ENCODE results near the gene SMPDL3A. TPM values are rescaled to one million over a fixed set of nuclear protein-coding genes. Genes with fewer than 3 reads are reported as not detected.

Gene SMPDL3A, protein sequence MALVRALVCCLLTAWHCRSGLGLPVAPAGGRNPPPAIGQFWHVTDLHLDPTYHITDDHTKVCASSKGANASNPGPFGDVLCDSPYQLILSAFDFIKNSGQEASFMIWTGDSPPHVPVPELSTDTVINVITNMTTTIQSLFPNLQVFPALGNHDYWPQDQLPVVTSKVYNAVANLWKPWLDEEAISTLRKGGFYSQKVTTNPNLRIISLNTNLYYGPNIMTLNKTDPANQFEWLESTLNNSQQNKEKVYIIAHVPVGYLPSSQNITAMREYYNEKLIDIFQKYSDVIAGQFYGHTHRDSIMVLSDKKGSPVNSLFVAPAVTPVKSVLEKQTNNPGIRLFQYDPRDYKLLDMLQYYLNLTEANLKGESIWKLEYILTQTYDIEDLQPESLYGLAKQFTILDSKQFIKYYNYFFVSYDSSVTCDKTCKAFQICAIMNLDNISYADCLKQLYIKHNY
- 4.2 and 6.4 TPM in 2 replicates for total RNA-seq

DNA sequence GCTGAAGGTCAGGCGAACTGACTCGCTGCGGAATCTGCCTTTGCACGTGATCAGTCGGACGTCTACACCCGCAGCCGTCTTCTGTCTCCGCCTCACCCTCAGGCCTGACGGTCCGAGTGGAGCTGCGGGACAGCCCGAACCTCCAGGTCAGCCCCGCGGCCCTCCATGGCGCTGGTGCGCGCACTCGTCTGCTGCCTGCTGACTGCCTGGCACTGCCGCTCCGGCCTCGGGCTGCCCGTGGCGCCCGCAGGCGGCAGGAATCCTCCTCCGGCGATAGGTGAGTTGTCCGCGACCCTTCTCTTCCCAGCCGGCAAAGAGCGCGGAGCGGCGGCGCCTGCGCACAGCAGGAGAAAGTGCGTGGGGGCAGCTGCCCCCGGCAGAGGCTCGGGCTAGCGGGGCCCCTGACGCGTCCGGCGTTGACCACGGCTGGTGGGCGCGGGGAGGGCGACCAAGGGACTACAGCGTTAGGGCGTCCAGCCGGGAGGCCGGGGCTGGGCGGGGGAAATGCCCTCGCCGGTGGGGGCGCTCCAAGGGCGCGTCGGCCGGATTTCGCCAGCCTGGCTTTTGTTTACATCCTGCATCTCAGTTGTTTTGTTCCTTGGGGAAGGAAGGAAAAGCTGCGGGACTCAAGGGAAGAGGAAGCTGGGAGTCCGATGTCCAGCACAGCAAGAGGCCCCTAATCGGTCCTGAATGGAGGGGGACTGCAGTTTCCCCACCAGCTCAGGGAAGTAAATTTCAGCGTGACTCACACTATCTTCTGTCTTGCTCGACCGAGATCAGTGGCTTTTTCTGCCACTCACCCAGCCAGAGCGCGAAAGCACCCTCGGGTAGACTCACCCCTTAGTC, at the start of gene SMPDL3A:
TSS of gene SMPDL3A (plus strand) at position 77 of the 846 bp plus-strand sequence. CDS start at position 166, 89 bp downstream.

DNA sequence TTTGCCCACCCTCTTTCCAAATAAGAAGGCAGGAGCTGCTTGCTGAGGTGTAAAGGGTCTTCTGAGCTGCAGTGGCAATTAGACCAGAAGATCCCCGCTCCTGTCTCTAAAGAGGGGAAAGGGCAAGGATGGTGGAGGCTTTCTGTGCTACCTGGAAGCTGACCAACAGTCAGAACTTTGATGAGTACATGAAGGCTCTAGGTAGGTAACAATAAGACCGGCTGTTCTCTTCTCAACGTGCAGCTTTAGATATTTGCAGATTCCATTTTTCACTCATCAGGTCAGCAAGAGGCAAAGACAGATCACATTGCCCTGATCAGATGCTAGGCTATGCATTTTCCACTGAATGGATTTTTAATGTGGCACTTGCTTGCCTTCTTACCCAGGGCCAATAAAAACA, 9.4 kb upstream of the SMPDL3A start, which contains the start of gene FABP7:
TSS of gene FABP7 (plus strand) at position 50 of the 400 bp plus-strand sequence. CDS start at position 129, 79 bp downstream.

Small RNAs within 50 kb of the gene (small RNA-seq; reads per million reads assigned to genes)
- not detected for gene RN7SL564P

Other genes with a start within 250 kb of the SMPDL3A start
- 0.33 TPM in 1 of 2 replicates, not detected in the other for gene PKIB, start 178.9 kb upstream of the SMPDL3A start, total RNA-seq
- gene FABP7, start 9.5 kb upstream of the SMPDL3A start, total RNA-seq: not detected in 2 replicates
- not detected in 2 replicates for gene CLVS2, start 207.0 kb downstream of the SMPDL3A start, total RNA-seq

Measured in vein endothelial cell (primary cell).